Measurements from ENCODE around the gene ST6GAL2.

Gene ST6GAL2

DNA sequence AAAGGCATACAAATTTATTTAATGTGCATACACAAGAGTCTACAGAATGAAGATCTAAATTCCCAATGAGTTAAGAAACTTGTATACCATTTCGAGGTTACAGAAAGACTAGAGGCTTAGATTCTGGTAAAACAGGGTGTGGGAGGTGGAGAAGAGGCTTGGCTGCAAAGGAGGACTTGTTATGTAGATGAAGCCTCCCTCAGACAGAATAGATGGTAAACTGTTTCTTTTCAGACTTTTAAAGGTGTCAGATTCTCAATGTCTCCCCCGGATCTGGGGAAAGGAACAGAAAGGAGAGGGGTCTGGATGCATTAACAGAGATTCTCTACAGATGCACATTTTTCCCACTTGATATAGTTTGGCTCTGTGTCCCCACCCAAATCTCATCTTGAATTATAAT lies 126.0 kb downstream of the ST6GAL2 start:
- Histone ChIP-seq H3K4me3 (ENCODE audit: low read depth, low read length) (no peak overlapping the region), H3K9me3 (no peaks in the 10 kb centered on the region), H3K27me3 (no peaks in the 10 kb centered on the region), H3K4me1 (no peaks in the 10 kb centered on the region), H3K36me3 (no peaks in the 10 kb centered on the region)
- no peak for TF ChIP-seq CTCF (IDR thresholded peaks at IDR 0.05; ENCODE audit: low read depth, low read length)
- no peak for DNase-seq

GRCh38 chr2:106758901-106759497 lies 127.0 kb downstream of the ST6GAL2 start:
- H3K4me3 ChIP-seq (ENCODE audit: low read depth, low read length): no peak overlapping the region
- no peaks in the 10 kb centered on the region for H3K4me1 ChIP-seq
- no peak for DNase-seq
- H3K27me3 ChIP-seq: no peaks in the 10 kb centered on the region
- no peaks in the 10 kb centered on the region for H3K9me3 ChIP-seq
- H3K36me3 ChIP-seq: no peaks in the 10 kb centered on the region
- TF ChIP-seq CTCF (IDR thresholded peaks at IDR 0.05; ENCODE audit: low read depth, low read length): no peak

All from BE2C (cell line).